Measurements from ENCODE around the gene RUNX2. TPM values are rescaled to one million over a fixed set of nuclear protein-coding genes. Genes with fewer than 3 reads are reported as not detected.

Gene RUNX2
- total and polyA plus RNA-seq, 2 of the 8 experiments (the other 6 are each of a cell fraction or from before 2014, with no cell fraction given), result 0.26 to 1.2 TPM

- ChIA-PET CTCF (ENCODE audit: partially characterized antibody) (no interaction called here), POLR2A (ENCODE audit: partially characterized antibody) (no interaction called here)
- H3K27ac ChIP-seq (ENCODE audit: low read depth, low read length), result no peak overlapping the region
- no peaks in the 10 kb centered on the region for H3K79me1 ChIP-seq (ENCODE audit: low read depth, low read length)
- H3K14ac ChIP-seq (ENCODE audit: insufficient read length), result no peak overlapping the region
- DNase-seq (ENCODE audit: low read depth in 1 of 2, low spot score in 2 of 2) (no peak), FAIRE-seq (no peak)
- H3K23ac ChIP-seq (ENCODE audit: insufficient read length), result no peak overlapping the region
- no peak overlapping the region for H3K4me2 ChIP-seq (ENCODE audit: insufficient read depth in 1 of 2, low read depth in 2 of 2, low read length in 2 of 2)
- H3K4me1 ChIP-seq (replicated peaks in 1 of 4; ENCODE audit: control insufficient read depth in 3 of 4, insufficient read depth in 4 of 4, low read length in 3 of 4), result peaks cover 0 to 11% (median 4%) of the 10 kb centered on the region in 4 experiments; a peak in 5 of 7 replicates
- no peaks in the 10 kb centered on the region for H3K79me2 ChIP-seq (ENCODE audit: control insufficient read depth in 1 of 2, insufficient read depth in 2 of 2, low read length in 2 of 2)
- no peak overlapping the region for H3K18ac ChIP-seq (ENCODE audit: extremely low read depth, low read length)
- H3K27me3 ChIP-seq (replicated peaks in 1 of 4; ENCODE audit: control insufficient read depth in 3 of 4, extremely low read depth in 1 of 4, insufficient read depth in 3 of 4, low read length in 3 of 4), result peaks cover 0 to 12% (median 10%) of the 10 kb centered on the region in 4 experiments; a peak in 6 of 7 replicates
- no peaks in the 10 kb centered on the region for H3K9me3 ChIP-seq (ENCODE audit: insufficient read depth in 2 of 2, low read depth in 1 of 2, low read length in 1 of 2)
- no peak overlapping the region for H3K9ac ChIP-seq (replicated peaks in 1 of 4; ENCODE audit: extremely low read depth in 1 of 4, low read depth in 3 of 4, low read length in 3 of 4)
- no peak overlapping the region for H2BK5ac ChIP-seq (ENCODE audit: low read depth, low read length)
- H3K56ac ChIP-seq (replicated peaks; ENCODE audit: insufficient read length, low read depth, low read length), result no peak overlapping the region
- H2AFZ ChIP-seq (ENCODE audit: low read length), result no peak overlapping the region
- TF ChIP-seq CBX8 (IDR thresholded peaks at IDR 0.05; ENCODE audit: borderline replicate concordance, low read depth, low read length) (no peak), RAD21 (IDR thresholded peaks at IDR 0.05 in 1 of 2, conservative IDR thresholded peaks at IDR 0.05 in 1 of 2; ENCODE audit: low read depth in 2 of 2, low read length in 2 of 2) (peak in 1 of 2 experiments; percentile 33; a peak in 1 of 4 replicates)
- H4K20me1 ChIP-seq (replicated peaks in 1 of 2; ENCODE audit: control insufficient read depth in 1 of 2, insufficient read depth in 2 of 2, low read length in 2 of 2), result no peaks in the 10 kb centered on the region
- H3K4ac ChIP-seq (replicated peaks; ENCODE audit: insufficient read length, low read depth, low read length), result no peak overlapping the region
- H4K5ac ChIP-seq (ENCODE audit: insufficient read length, low read depth, low read length), result no peak overlapping the region
- peaks cover 2% of the 10 kb centered on the region; the same call in 1 of the 2 replicates for H3K23me2 ChIP-seq (ENCODE audit: low read depth, low read length)
- no peak overlapping the region for H2BK20ac ChIP-seq (ENCODE audit: low read length)
- H3K4me3 ChIP-seq (ENCODE audit: extremely low read depth in 1 of 4, insufficient read depth in 2 of 4, low read depth in 3 of 4, low read length in 4 of 4), result no peak overlapping the region
- H2BK120ac ChIP-seq (replicated peaks; ENCODE audit: low read depth, low read length), result no peak overlapping the region
- no peak overlapping the region for H2BK15ac ChIP-seq (ENCODE audit: low read length)
- H4K8ac ChIP-seq (ENCODE audit: extremely low read depth, insufficient read depth, low read length), result no peak overlapping the region
- no peak overlapping the region for H2AK5ac ChIP-seq (ENCODE audit: low read depth, low read length)
- no peak overlapping the region for H2BK12ac ChIP-seq (ENCODE audit: low read depth, low read length)
- no peak overlapping the region for H4K91ac ChIP-seq (replicated peaks; ENCODE audit: insufficient read length, low read length)
- WGBS, 2 experiments (ENCODE audit: extremely low coverage in 1 of 2, insufficient coverage in 1 of 2, insufficient read length in 1 of 2, insufficient replicate concordance in 2 of 2, low coverage in 1 of 2, low lambda C conversion rate in 2 of 2, missing lambda C conversion rate in 1 of 2), result 74% methylated on average over 9 of the region's 9 CpGs; no CpG with 5 or more reads in 1 of the 2 experiments
- no peaks in the 10 kb centered on the region for H3K36me3 ChIP-seq (ENCODE audit: control insufficient read depth in 2 of 4, insufficient read depth in 4 of 4, low read length in 3 of 4)
These were observed 340.6 kb downstream of the RUNX2 start for GRCh38 chr6:45668705-45669104.

Measured in H1 (cell line).